IPS-NIHi7 (cell line): Measurements from ENCODE around the gene NSD1.
"Not testable (repeated sequence)": the region's sequence is repeated elsewhere in the genome, so short reads cannot be mapped to it uniquely, and the experiment has no call there.

ENCODE experiments used
- DNase-seq: peaks from one replicate; pipeline ENCODE4 v3.0.0; 2012; ENCODE audit warnings: mixed read lengths; ENCODE audit errors: extremely low spot score

Gene NSD1

GRCh38 chr5:177176175-177176711 lies 42.7 kb downstream of the NSD1 start:
- DNase-seq, result no peak

GRCh38 chr5:177177847-177178437 lies 44.4 kb downstream of the NSD1 start:
- DNase-seq, result not testable (repeated sequence)

DNA sequence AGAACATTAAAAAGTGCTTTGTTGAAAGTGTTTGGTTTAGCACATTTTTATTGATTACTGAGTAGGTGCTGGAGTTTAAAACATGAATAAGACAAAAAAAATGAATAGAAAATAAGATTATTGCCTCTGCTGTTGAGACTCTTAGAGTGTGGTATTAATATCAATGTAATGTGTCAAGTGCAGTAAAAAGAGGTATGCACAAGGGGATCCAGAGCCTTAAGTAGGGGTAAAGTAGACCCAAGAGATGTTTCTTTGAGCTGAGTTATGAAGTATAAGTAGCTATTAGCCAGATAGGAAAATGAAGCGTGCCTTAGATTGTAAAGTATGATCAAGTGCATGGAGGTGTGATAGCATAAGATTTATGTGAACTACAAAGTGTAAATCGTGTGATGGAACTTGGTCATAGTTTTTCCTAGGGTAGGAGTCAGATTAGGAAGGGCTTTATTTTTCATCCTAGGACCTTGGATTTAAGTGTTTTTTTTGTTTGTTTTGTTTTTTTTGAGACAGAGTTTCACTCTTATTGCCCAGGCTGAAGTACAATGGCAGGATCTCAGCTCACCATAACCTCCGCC lies 45.2 kb downstream of the NSD1 start:
- DNase-seq, result no peak

GRCh38 chr5:177179431-177179830 lies 45.9 kb downstream of the NSD1 start:
- no peak for DNase-seq

DNA sequence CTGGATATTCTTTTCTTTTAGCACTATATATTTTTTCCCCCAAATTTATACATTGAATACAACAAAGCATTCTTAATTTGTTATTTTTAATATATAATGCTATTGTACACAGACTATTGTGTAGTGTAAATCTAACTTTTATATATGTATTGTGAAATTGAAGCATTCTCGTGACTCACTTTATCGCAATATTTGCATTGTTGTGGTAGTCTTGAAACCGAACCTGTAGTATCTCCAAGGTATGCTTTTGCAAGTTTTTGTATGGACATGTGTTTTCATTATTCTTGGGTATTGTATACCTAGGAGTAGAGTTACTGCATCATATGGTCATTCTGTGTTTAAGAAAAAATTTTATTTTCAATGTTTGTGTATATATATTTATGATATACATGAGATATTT lies 49.6 kb downstream of the NSD1 start:
- no peak for DNase-seq

DNA sequence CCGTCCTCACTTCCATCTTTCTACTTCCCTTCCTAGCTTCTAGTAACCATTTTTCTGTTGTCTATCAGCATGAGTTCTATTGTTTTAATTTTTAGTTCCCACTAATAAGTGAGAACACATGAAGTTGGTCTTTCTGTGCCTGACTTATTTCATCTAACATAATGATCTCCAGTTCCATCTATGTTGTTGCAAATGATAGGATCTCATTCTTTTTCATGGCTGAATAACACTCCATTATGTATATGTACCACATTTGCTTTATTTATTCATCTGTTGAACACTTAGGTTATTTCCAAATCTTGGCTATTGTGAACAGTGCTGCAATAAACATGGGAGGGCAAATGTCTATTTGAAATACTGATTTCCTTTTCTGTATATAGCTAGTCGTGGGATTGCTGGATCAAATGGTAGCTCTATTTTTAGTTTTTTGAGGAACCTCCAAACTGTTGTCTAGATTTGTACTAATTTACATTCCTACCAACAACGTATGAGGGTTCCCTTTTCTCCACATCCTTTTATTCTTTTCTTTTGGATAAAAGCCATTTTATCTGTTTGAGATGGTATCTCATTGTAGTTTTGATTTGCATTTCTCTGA lies 50.3 kb downstream of the NSD1 start:
- no peak for DNase-seq

GRCh38 chr5:177185993-177186392 lies 52.4 kb downstream of the NSD1 start:
- DNase-seq, result no peak

DNA sequence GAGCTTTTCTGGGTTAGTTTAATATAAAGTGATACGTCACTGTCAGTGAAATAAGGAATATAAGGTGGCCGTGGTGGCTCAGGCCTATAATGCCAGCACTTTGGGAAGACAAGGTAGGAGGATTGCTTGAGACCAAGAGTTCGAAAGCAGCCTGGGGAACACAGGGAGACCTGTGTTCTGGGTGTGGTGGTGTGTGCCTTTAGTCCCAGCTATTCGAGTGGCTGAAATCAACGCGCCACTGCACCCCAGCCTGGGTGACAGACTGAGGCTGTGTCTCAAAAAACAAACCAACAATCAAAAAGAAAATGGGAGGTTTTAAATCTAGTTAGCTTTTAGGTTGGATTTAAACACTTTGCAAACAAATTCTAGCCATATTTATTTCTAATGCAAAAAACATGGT lies 53.1 kb downstream of the NSD1 start:
- DNase-seq, result no peak

GRCh38 chr5:177188775-177189174 lies 55.2 kb downstream of the NSD1 start:
- no peak for DNase-seq

DNA sequence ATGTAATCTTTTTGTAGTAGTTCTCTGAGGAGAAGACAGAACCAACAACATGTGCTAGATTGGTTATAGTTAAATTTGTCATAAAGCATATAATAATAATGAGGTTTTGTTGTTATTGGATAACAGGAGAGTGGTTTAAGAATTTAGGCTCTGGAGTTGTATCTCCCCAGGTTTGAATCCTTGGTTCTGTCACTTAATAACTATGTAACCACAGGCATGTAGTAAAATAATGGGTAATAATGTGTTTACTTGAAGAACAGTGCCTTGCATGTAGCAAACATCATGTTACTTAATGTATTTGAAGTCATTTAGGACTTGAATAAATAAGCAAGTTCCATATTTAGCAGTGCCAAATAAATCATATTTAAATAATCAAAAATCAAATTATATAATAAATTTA lies 55.8 kb downstream of the NSD1 start:
- DNase-seq, result no peak

- DNase-seq, result no peak
Measured at GRCh38 chr5:177189965-177190364, 56.4 kb downstream of the NSD1 start.

GRCh38 chr5:177194268-177194667 lies 60.7 kb downstream of the NSD1 start:
- DNase-seq, result no peak

- DNase-seq, result no peak
Measured at GRCh38 chr5:177195307-177195952, 61.9 kb downstream of the NSD1 start.

- no peak for DNase-seq
Measured at GRCh38 chr5:177198738-177199137, 65.2 kb downstream of the NSD1 start.

- DNase-seq, result no peak
Measured at GRCh38 chr5:177204281-177204680, 70.7 kb downstream of the NSD1 start.

DNA sequence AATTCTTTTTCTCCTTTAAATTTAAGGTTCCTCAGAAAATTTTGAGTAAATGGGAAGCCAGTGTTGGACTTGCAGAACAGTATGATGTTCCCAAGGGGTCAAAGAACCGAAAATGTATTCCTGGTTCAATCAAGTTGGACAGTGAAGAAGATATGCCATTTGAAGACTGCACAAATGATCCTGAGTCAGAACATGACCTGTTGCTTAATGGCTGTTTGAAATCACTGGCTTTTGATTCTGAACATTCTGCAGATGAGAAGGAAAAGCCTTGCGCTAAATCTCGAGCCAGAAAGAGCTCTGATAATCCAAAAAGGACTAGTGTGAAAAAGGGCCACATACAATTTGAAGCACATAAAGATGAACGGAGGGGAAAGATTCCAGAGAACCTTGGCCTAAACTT lies 76.0 kb downstream of the NSD1 start:
- DNase-seq, result no peak

GRCh38 chr5:177212242-177212641 lies 78.7 kb downstream of the NSD1 start:
- no peak for DNase-seq

- DNase-seq, result no peak
Measured at GRCh38 chr5:177220576-177220975, 87.0 kb downstream of the NSD1 start.

DNA sequence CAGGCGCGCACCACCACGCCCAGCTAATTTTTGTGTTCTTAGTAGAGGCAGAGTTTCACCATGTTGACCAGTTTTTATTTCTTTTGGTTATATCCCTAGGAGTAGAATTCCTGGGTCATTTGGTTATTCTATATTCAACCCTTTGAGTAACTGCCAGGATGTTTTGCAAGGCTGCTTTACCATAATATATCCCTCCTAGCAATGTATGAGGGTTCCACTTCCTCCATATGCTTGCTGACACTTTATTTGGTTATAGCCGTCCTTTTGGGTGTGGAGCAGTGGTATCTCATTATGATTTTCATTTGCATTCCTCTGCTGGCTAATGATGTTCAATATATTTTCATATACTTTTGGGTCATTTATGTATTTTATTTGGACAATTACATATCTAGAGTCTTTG lies 88.7 kb downstream of the NSD1 start:
- DNase-seq, result no peak

DNA sequence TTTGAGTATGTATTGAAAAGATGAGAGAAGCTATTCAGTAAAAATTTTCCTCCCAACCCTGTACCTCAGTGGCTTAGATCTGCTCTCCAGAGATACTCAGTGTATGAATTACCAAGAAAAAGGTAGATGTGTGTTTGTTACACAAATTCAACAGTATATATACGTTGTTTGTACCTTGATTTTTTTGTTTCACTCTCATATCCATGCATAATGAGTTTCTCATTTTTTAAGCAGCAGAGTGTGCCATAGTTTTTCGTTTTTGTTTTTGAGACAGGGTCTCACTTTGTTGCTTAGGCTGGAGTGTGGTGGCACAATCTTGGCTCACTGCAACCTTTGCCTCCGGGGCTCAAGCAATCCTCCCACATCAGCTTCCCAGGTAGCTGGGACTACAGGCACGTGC lies 92.2 kb downstream of the NSD1 start:
- no peak for DNase-seq

DNA sequence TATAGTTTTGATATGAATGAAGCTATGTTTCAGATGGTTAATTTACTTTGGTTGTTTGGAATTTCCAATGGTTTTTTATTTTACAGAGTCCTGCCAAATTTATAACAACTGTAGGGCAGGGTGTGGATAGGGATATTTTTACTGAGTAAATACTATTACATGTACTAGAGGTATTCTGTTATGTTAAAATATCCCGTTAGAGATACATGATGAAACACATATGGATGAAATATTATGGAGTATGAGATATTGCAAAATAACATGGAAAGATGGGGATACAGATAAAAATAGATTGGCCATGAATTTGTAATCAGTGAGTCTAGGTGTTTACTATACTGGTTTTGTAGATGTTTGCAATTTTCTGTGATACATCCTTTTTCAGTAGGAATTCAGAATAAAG lies 93.3 kb downstream of the NSD1 start:
- no peak for DNase-seq

DNA sequence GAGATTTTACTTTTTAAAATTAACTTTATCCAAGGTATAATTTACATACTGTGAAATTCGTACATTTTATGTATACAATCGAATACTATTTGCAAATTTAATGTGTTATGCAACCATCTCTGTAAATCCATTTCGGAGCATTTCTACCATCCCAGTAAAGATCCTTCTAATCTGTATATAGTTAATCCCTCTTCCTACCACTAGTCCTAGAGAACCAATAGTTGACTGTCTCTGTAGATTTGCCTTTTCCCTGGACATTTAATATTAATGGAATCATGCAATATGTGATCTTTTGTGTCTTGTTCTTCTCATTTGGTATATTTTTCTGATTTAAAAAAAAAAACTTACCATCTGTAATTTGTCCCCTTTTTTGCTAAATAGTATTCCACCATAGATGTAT lies 95.2 kb downstream of the NSD1 start:
- DNase-seq, result no peak

- no peak for DNase-seq
Measured at GRCh38 chr5:177230660-177231059, 97.1 kb downstream of the NSD1 start.
